ENCODE measurements around the gene MPPED2.

The MPPED2 gene

DNA sequence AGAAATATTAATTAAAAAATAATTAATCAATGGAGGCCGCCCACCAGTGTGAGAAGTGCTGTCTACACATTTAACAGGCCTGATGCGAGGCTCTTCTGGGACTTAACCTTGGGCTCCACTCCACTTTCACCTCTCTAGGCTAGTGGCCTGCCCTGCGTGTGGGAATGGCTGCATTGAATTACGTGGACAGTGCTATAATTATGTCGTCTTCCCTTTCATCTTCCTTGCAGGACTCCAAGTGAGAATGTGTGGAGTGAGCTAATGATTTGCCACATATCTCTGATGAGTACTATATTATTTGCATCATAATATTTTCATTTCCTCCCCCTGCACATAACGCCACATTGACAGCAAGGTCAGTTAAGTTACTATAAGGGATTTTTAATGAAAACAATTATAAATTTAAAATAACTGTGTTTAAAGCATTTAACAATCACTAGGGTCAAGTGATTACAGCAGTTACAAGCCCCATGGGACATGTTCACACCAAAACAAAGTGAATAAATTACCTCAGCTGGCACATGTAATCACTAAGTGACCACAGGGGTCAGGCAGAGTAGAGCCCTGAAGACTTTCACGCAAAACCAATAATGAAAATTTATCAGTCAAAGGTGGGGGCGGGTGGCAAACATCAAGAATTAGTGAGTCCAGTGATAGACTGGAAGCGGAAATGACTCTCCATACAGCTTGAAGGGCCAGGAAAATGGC is 63.5 kb downstream of the MPPED2 start:
- DNase-seq = no peak

DNA sequence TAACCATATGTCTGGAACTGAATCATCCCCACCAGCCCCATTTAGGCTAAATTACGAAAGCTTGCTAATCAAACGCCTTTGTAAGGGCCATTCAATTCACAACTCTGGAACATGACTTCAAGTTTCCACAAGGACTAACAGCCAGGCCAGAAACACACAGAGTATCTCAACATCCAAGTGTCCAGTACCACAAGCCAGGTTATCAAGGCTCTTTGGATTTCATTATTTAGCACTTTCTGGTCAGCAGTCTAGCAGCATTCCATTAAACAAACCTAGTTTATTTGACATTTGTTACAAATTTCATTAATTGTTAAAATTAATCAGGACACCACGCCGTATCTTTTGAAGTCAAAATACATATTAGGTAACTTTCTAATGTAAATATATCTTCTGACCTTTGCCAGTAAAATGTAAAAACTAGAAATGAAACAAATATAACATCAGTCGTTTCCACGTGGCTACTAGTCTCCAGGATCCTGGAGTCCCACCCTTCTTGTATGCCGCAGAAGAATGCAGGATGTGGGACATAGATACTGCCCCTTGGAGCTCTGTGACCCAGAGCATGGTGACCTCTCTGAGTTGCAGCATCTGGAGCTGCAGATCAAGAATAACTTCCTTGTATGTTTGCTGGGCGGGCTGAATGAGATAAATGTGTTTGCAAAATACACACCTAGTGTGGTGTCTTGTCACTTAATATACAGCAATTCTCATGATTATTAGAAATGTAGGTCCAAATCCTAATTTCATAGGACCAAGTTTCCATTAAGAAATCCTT is 64.7 kb downstream of the MPPED2 start:
- no peak for DNase-seq

DNA sequence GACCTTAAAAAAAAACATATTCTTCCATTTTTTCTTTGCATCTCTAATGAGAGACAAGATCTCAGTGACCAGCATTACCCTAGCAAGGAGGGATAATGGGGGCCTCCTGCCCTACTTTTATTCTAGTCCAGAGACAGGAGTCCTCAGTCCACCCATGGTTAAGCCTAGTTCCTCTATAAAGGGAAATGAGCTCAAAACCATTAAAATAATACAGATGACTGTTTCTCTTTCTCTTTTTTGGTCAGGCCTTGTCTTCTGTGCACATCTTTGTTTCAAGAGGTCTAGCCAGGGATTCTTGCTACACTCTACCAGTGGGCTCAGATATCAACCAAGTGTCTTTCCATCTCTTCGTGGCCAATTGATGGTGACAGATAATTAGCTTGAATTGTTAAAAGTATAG is 73.1 kb downstream of the MPPED2 start:
- no peak for DNase-seq

DNA sequence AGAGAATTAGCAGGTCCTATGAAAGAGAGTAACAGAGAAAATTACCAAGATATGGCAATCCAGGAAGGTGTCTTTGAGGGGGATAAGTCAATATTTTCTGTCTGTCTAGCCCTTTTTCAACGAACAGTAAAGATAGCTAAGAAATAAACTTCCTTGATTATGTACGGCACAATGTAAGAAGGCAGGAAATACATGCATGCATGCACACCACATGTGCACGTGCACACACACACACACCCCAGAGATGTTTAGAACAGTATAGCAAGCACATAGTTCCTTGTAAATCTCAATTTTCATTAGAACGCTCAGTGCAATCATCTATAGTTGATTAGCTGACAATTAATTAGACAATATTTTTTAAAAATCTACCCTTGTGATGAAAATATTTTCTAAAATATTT is 74.7 kb downstream of the MPPED2 start:
- DNase-seq = no peak

DNA sequence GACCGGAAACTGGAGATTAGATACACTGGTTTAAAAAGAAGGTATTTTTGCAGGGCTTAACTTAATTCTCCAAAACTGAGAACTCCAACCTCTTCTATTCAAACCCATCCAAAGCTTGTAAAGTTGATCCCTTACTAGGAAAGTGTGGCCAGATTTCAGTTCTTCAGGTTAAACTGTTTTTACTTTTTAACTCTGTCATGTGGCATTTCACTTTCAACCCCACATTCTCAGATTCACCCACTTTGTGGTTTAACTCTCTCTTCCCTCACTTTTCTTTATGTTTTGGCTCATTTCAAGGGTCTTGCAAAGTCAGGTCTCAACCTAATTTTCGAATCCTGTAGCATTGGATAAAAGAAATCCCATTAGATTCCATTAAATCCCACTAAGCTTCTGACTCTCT is 75.4 kb downstream of the MPPED2 start:
- DNase-seq = no peak

DNA sequence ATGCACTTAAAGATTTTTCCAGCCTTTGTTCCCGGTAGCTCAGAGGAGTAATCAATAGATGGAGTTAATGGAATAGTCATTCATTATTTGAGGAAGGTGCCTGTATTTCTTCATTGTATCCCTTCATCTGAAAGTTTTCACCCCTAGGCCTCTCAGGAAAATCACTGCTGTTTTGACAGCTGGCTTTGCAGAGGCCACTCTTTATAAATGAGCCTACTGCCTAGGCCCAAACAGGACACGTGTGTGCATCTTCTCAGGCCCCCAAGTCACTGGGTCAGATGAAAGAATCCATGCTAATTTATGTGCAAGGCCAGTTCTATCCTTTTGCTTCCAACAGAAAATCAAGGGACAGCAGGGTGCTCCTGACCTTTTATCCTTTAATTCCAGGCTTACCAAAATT is 76.8 kb downstream of the MPPED2 start:
- no peak for DNase-seq

DNA sequence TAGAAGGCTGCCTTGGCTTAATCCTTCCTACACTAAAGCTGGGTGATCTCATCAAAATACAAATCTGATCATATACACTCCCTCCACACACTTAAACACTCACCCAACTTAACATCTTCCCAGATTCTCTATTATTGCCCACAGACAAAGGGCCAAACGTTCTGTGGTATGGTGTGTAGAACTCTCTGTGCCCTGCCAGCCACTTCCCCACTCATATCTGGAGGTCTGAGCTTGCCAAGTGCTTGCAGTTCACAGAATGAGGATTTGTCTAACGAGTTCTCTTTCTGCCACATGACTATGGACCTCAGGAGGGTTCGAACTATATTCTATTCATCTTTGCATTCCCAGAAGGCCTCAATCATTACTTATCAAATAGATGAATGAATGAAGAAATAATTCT is 77.6 kb downstream of the MPPED2 start:
- DNase-seq = no peak

DNA sequence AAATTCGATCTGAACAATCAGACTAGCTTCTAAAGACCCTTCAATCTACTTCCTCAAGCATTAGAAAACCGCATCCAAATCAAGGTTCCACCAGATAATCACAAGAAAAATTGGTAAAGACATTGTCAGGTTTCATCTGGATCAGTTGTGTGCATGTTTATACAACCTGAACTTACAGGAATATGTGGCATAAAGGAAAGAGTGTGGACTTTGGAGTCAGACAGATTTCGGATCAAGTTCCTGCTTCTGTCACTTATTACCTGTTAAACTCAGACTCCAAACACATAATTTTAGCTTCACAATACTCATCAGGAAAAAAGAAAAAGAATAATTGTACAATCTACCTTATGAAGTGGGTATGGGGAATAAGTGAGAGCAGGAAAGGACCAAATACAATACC is 80.5 kb downstream of the MPPED2 start:
- no peak for DNase-seq

DNA sequence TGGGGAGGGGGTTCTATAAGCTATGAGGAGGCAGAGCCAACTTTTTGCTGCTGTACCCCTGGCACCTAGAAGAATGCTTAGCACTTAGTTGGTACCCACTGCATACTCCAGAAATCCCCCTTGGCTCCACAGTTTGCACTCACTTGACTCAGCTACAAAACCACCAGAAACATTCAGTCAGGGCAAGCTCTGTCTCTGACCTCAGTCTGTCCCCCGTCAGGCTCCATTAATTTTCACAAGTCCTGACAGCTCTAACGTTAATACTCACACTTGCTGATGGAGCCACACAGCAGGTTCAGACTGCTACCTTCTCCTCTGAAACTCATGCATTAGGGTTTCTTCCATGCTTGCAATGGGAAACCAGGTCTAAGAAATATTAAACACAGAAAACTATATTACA is 81.7 kb downstream of the MPPED2 start:
- no peak for DNase-seq

DNA sequence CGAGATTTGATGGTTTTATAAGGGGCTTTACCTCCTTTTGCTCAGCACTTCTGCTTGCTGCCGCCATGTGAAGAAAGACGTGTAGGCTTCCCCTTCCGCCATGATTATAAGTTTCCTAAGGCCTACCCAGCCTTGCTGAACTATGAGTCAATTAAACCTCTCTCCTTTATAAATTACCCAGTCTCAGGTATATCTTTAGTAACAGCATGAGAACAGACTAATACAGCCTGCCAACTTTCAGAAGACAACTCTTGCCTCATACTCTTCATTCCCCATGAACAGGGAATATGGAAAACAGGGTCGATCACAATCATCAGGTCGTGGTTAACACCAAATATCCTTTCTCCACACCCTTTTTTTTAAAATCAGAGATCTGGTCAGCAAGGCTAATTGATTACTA is 83.0 kb downstream of the MPPED2 start:
- no peak for DNase-seq

DNA sequence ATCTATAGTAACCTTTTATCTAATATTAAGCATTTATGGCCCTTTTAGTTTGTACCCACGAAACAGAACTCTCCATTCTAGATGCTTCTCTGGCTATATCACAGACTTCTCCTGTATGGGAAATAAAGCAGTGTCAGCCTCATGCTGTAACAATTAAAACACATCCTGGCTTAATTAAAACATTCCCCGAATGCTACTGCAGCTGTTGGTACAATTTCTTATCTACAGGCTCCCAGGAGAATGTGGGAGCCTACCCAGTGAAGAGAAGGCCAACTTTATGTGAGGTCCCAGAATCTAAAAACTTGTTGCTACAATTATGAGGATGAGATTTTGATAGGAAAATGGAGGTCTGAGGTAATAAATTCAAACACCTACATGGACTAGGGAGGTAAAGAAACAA is 83.8 kb downstream of the MPPED2 start:
- DNase-seq = no peak

DNA sequence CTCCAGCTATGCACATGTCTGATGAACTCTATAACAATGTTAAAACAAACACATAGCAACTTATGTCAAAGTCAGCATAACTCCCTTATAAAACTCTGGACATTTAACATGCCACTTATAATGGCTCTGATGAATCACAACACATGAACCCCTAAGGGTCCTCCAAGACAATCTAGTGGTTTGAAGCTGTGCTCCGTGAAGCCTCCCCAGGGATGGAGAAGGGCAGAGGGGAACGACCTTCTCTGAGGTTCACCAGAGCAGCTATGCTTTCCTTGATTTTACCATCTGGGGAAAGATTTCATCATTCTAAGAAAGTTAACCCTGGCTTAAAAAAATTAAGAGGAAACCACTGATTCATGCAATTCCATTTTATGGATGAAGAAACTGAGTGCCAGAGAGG is 84.4 kb downstream of the MPPED2 start:
- no peak for DNase-seq

DNA sequence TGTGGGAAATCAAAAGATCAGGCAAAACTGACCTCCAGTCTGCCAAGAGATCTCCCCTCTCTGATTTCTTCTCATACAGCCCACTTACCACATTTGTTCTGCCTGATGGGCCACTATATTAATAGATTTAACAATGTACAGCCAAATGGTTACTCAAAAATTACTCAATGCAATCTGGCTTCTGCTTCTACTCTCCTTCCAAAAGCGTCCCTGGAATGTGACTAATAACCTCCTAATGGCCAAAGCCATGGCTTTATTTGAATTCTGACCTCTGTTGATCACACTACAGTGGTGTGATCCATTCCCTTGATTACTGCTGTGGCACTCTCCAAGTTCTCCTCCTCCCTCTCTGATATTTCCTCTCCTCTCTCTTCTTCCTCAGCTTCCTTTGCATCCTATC is 86.2 kb downstream of the MPPED2 start:
- no peak for DNase-seq

DNA sequence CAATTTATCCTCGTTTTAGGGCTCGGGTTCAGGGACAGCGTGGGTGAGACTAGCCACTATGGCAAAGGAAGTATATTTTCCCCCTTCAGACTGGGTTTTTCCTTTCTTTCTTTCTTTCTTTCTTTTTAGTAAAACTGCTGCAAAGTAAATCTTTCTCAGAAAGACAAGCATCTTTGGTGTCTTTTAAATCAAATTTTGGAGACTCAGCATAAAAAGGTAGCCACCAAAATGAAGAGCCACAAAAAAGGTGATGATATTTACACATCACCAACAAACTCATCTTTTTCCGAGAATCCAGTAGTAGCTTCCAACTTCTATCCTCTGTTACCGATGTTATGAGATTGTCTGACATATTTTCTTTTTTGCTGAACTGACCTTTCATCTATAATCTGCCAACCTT is 88.6 kb downstream of the MPPED2 start:
- no peak for DNase-seq

DNA sequence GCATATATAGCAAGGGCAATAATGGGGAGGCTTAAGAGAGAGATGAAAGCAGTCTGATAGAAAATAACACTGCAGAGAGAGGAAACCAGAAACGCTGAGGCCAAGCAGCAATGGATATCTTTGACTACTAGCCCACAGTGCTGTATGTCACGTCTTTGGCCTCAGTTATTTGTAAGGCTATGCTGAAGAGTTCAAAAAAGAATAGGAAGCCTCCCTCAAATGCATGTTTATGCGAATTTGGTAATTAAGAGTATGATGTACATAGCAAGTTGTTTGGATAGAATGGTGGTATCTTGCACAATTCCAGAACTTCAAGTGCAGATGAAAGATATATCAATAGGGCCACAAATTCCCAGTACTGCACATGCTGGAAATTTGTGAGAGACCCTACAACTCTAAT is 89.2 kb downstream of the MPPED2 start:
- DNase-seq = no peak

DNA sequence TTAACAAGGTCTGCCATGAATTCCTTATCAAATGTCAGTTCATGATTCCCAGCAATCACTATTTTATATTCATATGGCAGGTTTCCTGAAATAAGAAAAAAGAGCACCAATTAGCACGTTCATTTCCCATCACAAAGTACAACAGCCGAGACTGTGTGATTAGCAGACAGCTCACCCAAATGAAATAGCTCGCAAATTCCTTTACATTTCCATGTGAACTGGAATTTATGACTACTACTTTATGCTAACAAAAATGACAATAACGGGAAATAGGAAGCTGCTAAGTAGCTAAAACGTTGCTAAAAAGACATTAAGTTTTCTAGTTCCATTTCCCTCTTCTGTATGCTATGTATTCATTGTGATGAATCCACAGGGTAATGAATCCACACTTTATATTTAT is 90.7 kb downstream of the MPPED2 start:
- no peak for DNase-seq

DNA sequence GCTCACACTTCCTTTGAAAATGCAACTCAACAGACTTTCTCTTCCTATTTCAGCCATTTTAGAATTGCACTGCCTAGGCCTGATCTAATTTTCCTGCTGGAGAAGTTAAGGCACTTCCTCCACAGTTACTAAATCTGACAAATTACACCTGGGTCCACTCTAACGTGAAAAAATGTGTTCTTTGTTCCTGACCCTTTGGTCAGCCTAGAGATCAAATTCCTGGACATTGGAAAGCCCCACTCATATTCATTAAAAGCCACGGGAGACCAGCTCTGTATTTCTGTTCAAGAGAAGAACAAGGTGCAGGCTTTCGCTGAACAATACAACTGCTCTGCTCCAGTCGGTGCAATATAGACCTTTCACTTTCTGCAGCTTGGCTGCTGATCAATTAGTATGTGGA is 96.6 kb downstream of the MPPED2 start:
- no peak for DNase-seq

DNA sequence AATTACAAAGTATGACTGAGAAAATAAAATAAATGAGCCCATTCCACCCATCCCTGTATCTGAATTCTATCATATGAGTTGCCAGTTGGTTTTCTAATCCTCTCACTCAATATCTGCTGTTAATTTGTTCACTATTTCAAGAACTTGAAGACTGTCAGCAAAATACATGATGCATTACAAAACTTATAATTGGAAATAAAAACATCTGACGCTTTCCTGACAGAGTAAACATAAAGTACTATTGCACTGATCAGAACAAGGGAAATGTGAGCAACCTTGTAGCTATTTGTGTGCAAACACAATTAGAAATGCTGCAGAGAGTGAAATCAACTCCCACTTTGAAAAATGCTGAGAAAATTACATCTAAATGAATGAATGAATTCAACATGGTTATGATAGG is 97.1 kb downstream of the MPPED2 start:
- no peak for DNase-seq

DNA sequence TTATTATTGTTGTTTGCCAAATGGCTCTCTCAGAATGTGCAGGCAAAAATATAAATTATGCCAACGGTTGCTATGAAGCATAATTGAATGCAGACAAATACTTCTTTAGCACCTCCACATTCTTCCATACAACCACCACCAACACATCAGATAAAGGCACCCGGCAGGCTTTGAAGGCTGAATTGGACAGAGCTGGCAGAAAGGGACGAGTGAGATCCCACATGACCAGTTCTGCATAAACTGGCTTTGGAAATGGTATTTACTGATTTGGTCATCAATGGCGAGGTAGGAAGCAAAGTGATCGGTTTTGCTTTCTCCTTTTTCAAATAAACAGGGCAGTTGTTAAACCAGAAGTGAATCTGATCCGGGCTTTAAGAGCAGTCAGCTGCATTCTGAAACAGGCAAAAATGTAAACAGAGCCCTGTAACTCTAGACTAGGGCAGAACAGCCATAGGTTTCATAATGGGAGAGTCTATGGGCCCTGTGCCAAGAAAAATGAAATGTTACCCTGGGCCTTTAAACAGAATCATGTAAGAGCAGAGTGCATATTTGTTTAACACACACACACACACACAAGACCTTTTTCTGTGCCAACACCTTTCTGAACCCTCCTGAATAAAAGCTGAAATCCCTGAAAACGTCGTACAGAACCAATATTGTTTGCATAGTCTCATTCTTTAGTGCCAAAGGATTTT is 97.7 kb downstream of the MPPED2 start:
- DNase-seq = no peak

DNA sequence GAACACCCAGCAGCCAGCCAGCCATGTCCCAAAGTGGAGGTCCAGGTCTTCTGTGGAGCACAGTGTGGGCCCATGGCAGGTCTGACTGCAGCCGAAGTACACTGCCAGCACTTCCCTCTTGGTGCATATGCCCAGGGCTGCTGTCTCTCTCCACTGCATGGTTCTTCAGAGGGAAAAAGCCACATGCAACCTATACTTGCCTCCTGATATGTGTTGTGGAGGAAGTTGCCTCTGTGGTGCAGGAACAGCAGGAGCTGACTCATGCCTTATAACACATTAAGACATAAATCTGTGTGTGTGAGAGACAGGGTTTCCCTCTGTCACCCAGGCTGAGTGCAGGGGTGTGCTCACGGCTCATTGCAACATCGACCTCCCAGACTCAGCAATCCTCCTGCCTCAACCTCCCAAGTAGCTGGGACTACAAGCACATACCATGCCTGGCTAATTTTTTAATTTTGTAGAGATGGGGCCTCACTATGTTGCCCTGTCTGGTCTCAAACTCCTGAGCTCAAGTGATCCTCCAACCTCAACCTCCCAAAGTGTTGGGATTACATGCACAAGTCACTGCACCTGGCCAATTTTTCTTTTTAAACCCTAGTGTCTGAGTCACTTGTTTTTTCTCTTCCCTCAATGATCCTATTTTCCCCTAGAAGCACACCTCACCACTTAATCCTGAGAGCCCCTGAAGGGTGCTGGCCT is 98.8 kb downstream of the MPPED2 start:
- no peak for DNase-seq

DNA sequence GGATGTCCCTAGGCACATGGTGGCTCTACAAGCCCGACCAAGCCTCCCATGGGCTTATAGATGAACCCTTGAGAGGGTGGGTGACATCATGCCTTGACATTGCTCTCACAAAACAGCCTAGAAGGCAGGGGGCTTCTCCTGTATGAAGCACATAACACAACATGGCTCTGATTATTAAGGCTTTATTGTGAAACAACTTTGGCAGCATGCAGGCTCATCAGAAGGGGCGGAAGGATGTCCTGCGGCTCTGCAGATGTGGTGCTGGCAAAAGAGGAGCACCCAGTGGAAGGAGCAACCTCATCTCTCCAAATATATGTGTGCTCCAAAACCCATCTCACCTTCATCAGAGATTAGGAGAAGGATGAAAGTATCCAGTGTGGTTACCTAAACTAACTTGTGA is 100.4 kb downstream of the MPPED2 start:
- DNase-seq = no peak

DNA sequence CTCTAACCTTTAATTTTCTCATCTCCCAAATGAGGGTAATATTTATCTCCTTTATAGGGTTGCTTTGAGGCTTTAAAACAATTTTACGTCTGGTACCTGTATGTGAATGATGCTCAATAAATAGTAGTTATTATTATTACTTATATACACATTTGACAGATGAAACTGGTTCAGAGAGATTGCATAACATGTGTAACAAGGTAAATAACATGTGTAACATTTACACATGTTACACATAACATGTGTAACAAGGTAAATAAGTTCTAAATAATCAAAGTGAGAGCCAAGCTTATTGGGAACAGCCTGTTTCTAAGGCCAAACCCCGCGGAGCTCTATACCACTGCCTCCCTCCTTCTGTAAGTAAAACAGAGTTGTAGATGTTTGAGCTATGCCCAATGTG is 100.9 kb downstream of the MPPED2 start:
- DNase-seq = no peak

DNA sequence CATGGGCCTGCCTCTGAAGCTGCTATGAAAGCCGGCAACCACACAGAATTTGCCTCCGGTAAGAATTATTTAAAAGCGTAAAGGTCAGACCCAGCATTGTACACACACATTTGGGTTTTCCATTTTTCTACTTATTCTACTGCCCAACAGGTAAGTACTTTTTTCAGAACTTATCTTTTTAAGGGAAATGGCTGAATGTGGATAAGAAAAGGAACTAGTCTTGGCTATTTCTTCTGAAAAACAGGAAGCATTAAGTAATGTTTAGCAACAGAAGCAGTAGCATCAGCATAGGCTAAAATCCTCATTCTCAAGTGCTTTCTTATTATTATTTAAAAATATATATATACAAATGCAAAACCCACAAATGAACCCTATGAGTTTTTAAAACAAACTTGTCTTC is 103.1 kb downstream of the MPPED2 start:
- DNase-seq = no peak

DNA sequence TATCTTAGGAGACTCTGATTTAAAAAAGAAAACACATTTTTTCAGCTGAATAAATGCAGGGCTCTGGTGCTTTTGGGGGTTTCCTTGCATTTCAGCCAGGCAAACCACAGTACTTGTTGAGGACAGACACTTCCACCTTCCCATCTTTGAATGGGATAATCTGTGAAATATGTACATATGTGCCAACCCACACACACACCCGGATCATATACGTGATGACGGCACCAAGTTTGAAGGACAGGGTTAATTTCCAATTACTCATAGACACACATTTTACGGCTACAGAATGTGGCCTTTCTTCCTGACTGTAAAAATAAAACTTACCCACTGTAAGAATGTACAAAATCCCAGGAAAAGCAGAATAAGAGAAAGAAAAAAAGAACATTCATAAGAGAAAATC is 104.4 kb downstream of the MPPED2 start:
- no peak for DNase-seq

All from activated CD8-positive, alpha-beta memory T cell treated with anti-CD3 and anti-CD28 coated beads, Interleukin-2, amount 50 U/mL, for 48 hours (primary cell).